GM12878 (cell line): ENCODE results near the gene TXN2. TPM values are rescaled to one million over a fixed set of nuclear protein-coding genes. Genes with fewer than 3 reads are reported as not detected.
A peak's percentile ranks its signal among the peaks of the same experiment; 100 is the strongest.

ENCODE experiments used
- ATAC-seq: fragments of 200-7000 bp; cut with Tn5 transposase; 3 replicates; pipeline ENCODE4 v1.9.1; 2020; ENCODE audit warnings: mild to moderate bottlenecking, moderate library complexity
- BruUV-seq: library from RNA; stranded (reverse); fragments of 400-500 nt; replicated peaks from 2 replicates; lab custom pipeline; 2021; lab: Mats Ljungman, UMichigan
- CTCF ChIA-PET: fragments of 300-600 bp; sonication (Branson Sonifier 250); formaldehyde crosslinking; extraction: SDS; loops from one replicate; lab custom pipeline; 2021; ENCODE audit warnings: inconsistent platforms; lab: Yijun Ruan, JAX
- POLR2A ChIA-PET: fragments of 350-600 bp; formaldehyde crosslinking; extraction: SDS; loops from one replicate; lab custom pipeline; 2021; ENCODE audit warnings: inconsistent platforms; lab: Charles Lee
- RAD21 ChIA-PET: fragments of 300-600 bp; sonication (Branson Sonifier 250); formaldehyde crosslinking; loops from one replicate; lab custom pipeline; 2023; ENCODE audit warnings: antibody characterized with exemption; ENCODE audit not compliant: unreplicated experiment; lab: Charles Lee
- SMC1A ChIA-PET: fragments of 300-600 bp; sonication (Branson Sonifier 250); formaldehyde crosslinking; loops from one replicate; lab custom pipeline; 2023; ENCODE audit not compliant: unreplicated experiment, uncharacterized antibody; lab: Charles Lee
- DNase-seq: peaks from one replicate; pipeline ENCODE4 v3.0.0-alpha.2; 2011; ENCODE audit warnings: low read depth, low spot score
- FAIRE-seq: peaks from 3 replicates; lab custom pipeline; 2011; peaks lifted over from hg19 to GRCh38; lab: Jason Lieb, UNC
- H2AFZ ChIP-seq: 2 replicates; pipeline ENCODE4 v1.6.0; 2011; ENCODE audit warnings: low read depth, low read length, control low read depth; ENCODE audit not compliant: control insufficient read depth
- H3K27ac ChIP-seq: 2 replicates; pipeline ENCODE4 v1.5.1; 2011; ENCODE audit warnings: control low read depth; ENCODE audit not compliant: control insufficient read depth, insufficient read depth
- H3K27me3 ChIP-seq, 2 experiments: replicated peaks in 1 of 2; 2 replicates each; pipeline versions ENCODE4 v1.6.0 to v1.6.1; 2011; ENCODE audit warnings: low read length in 1 of 2; ENCODE audit not compliant: control insufficient read depth in 2 of 2, insufficient read depth in 2 of 2
- H3K36me3 ChIP-seq, 2 experiments: 2 replicates each; pipeline ENCODE4 v1.5.1; 2011; ENCODE audit warnings: low read length in 1 of 2; ENCODE audit not compliant: control insufficient read depth in 2 of 2, insufficient read depth in 2 of 2
- H3K4me1 ChIP-seq: 2 replicates; pipeline ENCODE4 v1.6.1; 2011; ENCODE audit warnings: mild to moderate bottlenecking, low read length, moderate library complexity, mixed read lengths; ENCODE audit not compliant: control insufficient read depth, insufficient read depth
- H3K4me2 ChIP-seq: 2 replicates; pipeline ENCODE4 v1.6.0; 2011; ENCODE audit warnings: control low read depth; ENCODE audit not compliant: control insufficient read depth, insufficient read depth
- H3K4me3 ChIP-seq: fragments of 200-600 bp; sonication (generic); 2 replicates; pipeline ENCODE4 v1.5.1; 2016
- H3K79me2 ChIP-seq: 2 replicates; pipeline ENCODE4 v1.6.0; 2011; ENCODE audit warnings: low read length; ENCODE audit not compliant: control insufficient read depth, insufficient read depth
- H3K9ac ChIP-seq: 2 replicates; pipeline ENCODE4 v1.8.0; 2011; ENCODE audit warnings: low read length, control low read depth, mixed read lengths; ENCODE audit not compliant: control insufficient read depth, insufficient read depth
- H3K9me3 ChIP-seq: replicated peaks from 3 replicates; pipeline ENCODE4 v1.5.1; 2011; ENCODE audit warnings: mild to moderate bottlenecking, low read length; ENCODE audit not compliant: control insufficient read depth, insufficient read depth
- H4K20me1 ChIP-seq: 2 replicates; pipeline ENCODE4 v1.6.0; 2011; ENCODE audit not compliant: control insufficient read depth, insufficient read depth
- CBX5 ChIP-seq: sonication (generic); IDR thresholded peaks from 2 replicates; pipeline ENCODE4 v1.6.1; 2016; ENCODE audit warnings: low read depth, moderate library complexity, mild to moderate bottlenecking, inconsistent platforms
- LARP7 ChIP-seq: fragments of 450-650 bp; IDR thresholded peaks from 2 replicates; pipeline ENCODE4 v1.6.1; 2017; ENCODE audit warnings: mild to moderate bottlenecking
- MTA3 ChIP-seq: IDR thresholded peaks from 2 replicates; pipeline ENCODE4 v1.6.1; 2012; ENCODE audit warnings: low read length, inconsistent platforms, borderline replicate concordance
- SMC3 ChIP-seq: IDR thresholded peaks from 2 replicates; pipeline ENCODE4 v1.6.1; 2011; ENCODE audit warnings: low read length, improper control_type of control experiment, borderline replicate concordance
- SPI1 ChIP-seq: IDR thresholded peaks from 2 replicates; pipeline ENCODE4 v1.6.1; 2011; ENCODE audit warnings: low read depth, mild to moderate bottlenecking, low read length, moderate library complexity, borderline replicate concordance; ENCODE audit not compliant: insufficient read depth
- SREBF1 ChIP-seq: IDR thresholded peaks from 2 replicates; pipeline ENCODE4 v1.6.1; 2012; ENCODE audit warnings: mild to moderate bottlenecking, low read length
- ZBED1 ChIP-seq: IDR thresholded peaks from 2 replicates; pipeline ENCODE4 v1.6.1; 2016; ENCODE audit warnings: borderline replicate concordance
- WGBS: methylation state at CpG from one replicate; pipeline ENCODE4 v1.1.6; 2016; ENCODE audit warnings: low lambda C conversion rate; ENCODE audit not compliant: insufficient replicate concordance, insufficient coverage; ENCODE audit errors: missing lambda C conversion rate; 5-methylcytosine and 5-hydroxymethylcytosine counted together
- in situ Hi-C: fragments of 300-500 bp; cut with MboI; formaldehyde crosslinking; loops from 9 replicates; pipeline ENCODE4 v1.14.3; 2018; ENCODE audit warnings: mixed read lengths
- intact Hi-C: fragments of 100-400 bp; cut with micrococcal nuclease; formaldehyde crosslinking; loops from one replicate; pipeline ENCODE4 v1.14.2; 2022; ENCODE audit not compliant: unreplicated experiment
- polyA plus RNA-seq, 11 experiments: library from polyadenylated mRNA; depleted of rRNA in 4 of 11; unstranded in 6 of 11; stranded (reverse) in 5 of 11; fragments of >200 nt; fragmentation: Nextera tagmentation in 4 of 11; fragmentation: Illumina TruSeq in 1 of 11; extraction: Ambion mirVana in 4 of 11; extraction: Trizol in 1 of 11; gene quantifications; 1 replicate in 1 of 11; 2 replicates in 10 of 11; pipeline versions ENCODE4 v1.2.1 to v1.2.3, GENCODE V29; 2011 to 2016; ENCODE audit warnings: inconsistent platforms in 2 of 11, missing spikeins in 2 of 11, low read depth in 1 of 11
- total RNA-seq, 4 experiments: library from RNA; depleted of rRNA in 3 of 4; stranded (reverse); fragments of >200 nt in 3 of 4; fragmentation: Illumina TruSeq in 1 of 4; extraction: Trizol in 1 of 4; gene quantifications; 2 replicates each; pipeline versions ENCODE4 v1.2.1 to v1.2.3, GENCODE V29; 2013 to 2021

Gene TXN2
- total and polyA plus RNA-seq, 10 of the 15 experiments (the other 5 are each of a cell fraction or from before 2014, with no cell fraction given): 70.2 to 350 (median 183) TPM

DNA sequence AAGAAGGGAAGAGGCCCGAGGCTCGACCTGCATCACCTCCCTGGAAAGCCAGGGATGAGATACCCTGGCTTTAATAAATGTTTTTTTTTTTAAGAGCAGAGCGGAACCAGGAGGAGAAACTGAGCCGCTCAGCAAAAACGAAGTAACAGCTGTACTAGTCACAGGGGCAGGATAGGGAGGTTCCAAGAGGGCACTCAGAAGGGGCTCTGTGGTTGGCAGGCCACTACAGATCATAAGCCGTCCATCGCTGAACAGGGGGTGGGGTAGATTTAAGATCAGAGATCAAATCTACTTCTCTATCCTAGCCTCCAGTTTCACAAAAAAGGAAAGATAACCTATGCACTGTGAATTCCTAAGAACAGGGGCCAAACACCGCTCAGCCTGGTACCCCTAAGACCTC lies 46.9 kb upstream of the TXN2 start:
- Histone ChIP-seq H3K9me3 (no peaks in the 10 kb centered on the region; the same call in 2 of the 3 replicates), H3K27me3 (no peaks in the 10 kb centered on the region), H2AFZ (no peak overlapping the region), H4K20me1 (no peaks in the 10 kb centered on the region; the same call in 1 of the 2 replicates), H3K4me2 (peak overlapping the region; percentile 79), H3K79me2 (peaks cover 34% of the 10 kb centered on the region), H3K9ac (peak overlapping the region; percentile 97), H3K4me3 (peak overlapping the region; percentile 84), H3K36me3 (peaks cover 18 to 33% of the 10 kb centered on the region in 2 experiments), H3K4me1 (no peaks in the 10 kb centered on the region; the same call in 1 of the 2 replicates), H3K27ac (peak overlapping the region; percentile 95)
- WGBS: 0% methylated on average over 8 of the region's 8 CpGs
- RAD21 ChIA-PET: no interaction called here
- BruUV-seq: no TSS peak
- intact Hi-C loops (loop anchor here (5.0 kb wide), 1 partner anchor 334 kb away; the partner anchor contains the start of gene NCF4), in situ Hi-C loops (no loop called here)
- SMC1A ChIA-PET: interaction anchor here (1.3 to 1.4 kb wide), 2 partner anchors 17 to 21 kb away, joined by 3 to 4 read pairs; no protein-coding TSS in a partner anchor
- CTCF ChIA-PET: interaction anchor here (0.6 to 1.1 kb wide), 4 partner anchors 17 to 386 kb away, joined by 3 to 5 read pairs (median 4); no protein-coding TSS in a partner anchor
- DNase-seq: no peak
- POLR2A ChIA-PET: interaction anchor here (0.6 to 1.3 kb wide), 6 partner anchors 17 to 594 kb away, joined by 3 to 9 read pairs (median 4); partner anchors contain the start of genes FOXRED2 and NCF4
- peak; percentile 40 for ATAC-seq
- FAIRE-seq: no peak
- no peak for TF ChIP-seq CBX5
- TF ChIP-seq ZBED1: 0 out of 2 replicates have a peak, but pooled peaks have one; percentile 1
- TF ChIP-seq MTA3: peak; percentile 73; the same call in 1 of the 2 replicates

DNA sequence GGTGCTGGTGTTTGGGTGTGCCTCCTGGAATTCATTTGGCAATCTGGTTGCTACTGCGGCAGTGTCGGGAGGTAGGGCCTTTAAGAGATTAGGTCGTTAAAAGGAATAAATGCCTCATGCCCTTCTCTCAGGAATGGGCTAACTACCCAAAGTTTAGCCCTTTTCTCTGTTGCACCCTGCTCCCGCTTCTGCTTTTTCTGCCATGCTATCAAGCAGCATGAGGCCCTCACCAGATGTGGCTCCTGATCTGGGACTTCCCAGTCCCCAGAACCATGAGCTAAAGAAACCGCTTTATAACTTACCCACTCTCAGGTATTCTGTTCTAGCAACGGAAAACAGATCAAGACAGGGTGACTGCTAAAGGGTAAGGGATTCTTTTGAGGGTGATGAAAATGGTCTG lies 41.2 kb upstream of the TXN2 start:
- Histone ChIP-seq H2AFZ (no peak overlapping the region), H4K20me1 (no peaks in the 10 kb centered on the region; the same call in 1 of the 2 replicates), H3K27me3 (no peaks in the 10 kb centered on the region), H3K4me3 (no peak overlapping the region), H3K36me3 (peaks cover 35 to 64% of the 10 kb centered on the region in 2 experiments), H3K79me2 (peaks cover 21% of the 10 kb centered on the region), H3K4me2 (no peak overlapping the region), H3K4me1 (no peaks in the 10 kb centered on the region; the same call in 1 of the 2 replicates), H3K27ac (no peak overlapping the region), H3K9ac (no peak overlapping the region; the same call in 1 of the 2 replicates), H3K9me3 (no peaks in the 10 kb centered on the region; the same call in 2 of the 3 replicates)
- CTCF ChIA-PET: interaction anchor here (1.6 kb wide), 1 partner anchor 11 kb away, joined by 5 read pairs; no protein-coding TSS in a partner anchor
- POLR2A ChIA-PET: no interaction called here
- in situ Hi-C loops: loop anchor here (25.0 kb wide), 1 partner anchor 1110 kb away; the partner anchor contains the start of gene MCM5
- TF ChIP-seq SPI1 (peak; percentile 48; the same call in 1 of the 2 replicates), LARP7 (no peak), SMC3 (no peak), SREBF1 (no peak)
- SMC1A ChIA-PET: no interaction called here
- 80% methylated on average over 6 of the region's 6 CpGs for WGBS
- ATAC-seq (peak; percentile 41; the same call in 2 of the 3 replicates), DNase-seq (no peak), FAIRE-seq (no peak)
- intact Hi-C loops: no loop called here
- no TSS peak for BruUV-seq
- RAD21 ChIA-PET: interaction anchor here (1.2 kb wide), 1 partner anchor 12 kb away, joined by 4 read pairs; no protein-coding TSS in a partner anchor
